ENCODE measurements around the gene OTP. TPM values are rescaled to one million over a fixed set of nuclear protein-coding genes. Genes with fewer than 3 reads are reported as not detected.

The OTP gene
- total and polyA plus RNA-seq, 2 experiments from 2014 or later: not detected

DNA sequence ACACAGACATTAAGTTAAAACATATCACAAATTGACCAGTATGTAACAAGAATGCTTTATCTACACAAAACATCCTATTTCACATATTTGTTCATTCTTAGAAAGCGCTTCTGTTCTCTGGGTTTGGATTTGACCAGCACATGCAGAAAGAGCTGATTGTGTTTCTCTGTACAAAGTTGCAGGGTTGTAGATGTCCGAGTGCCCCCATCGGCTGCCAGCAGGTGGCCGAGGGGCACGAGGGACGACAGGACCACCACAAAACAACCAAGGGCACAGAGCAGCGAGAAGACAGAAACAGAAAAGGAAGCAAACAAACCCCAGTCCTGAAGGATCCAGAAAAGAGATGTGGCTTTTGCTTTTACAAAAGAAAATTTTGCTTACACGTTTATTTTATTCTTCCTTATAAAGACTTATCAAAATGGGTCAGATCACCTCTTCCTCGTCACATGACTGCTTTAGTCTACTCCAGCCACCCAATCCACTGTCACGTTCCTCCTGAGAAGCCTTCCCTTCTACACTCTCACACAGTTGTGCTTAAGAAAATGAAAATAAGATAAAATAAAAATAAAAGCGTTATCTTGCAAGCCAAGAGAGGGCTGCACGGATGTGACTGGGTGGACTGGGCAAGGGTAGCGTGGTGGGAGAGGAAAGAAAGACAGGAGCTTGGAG lies 9.5 kb downstream of the OTP start:
- Histone ChIP-seq H3K79me2 (no peaks in the 10 kb centered on the region), H3K9me3 (ENCODE audit: low read depth) (no peaks in the 10 kb centered on the region), H3K27me3 (peaks cover 97% of the 10 kb centered on the region), H2AFZ (no peak overlapping the region), H3K9me2 (replicated peaks; ENCODE audit: insufficient read depth) (no peaks in the 10 kb centered on the region), H4K20me1 (ENCODE audit: insufficient read depth, poor library complexity, severe bottlenecking) (no peaks in the 10 kb centered on the region), H3K4me3 (no peak overlapping the region), H3K4me2 (peak overlapping the region; percentile 96), H3K36me3 (replicated peaks; ENCODE audit: insufficient read depth, low read depth) (no peaks in the 10 kb centered on the region), H3K27ac (no peak overlapping the region), H3K4me1 (ENCODE audit: insufficient read depth) (peaks cover 18% of the 10 kb centered on the region)
- 12% methylated on average over 13 of the region's 13 CpGs for WGBS (ENCODE audit: low lambda C conversion rate, missing lambda C conversion rate)
- peak; percentile 46 for TF ChIP-seq EZH2 (IDR thresholded peaks at IDR 0.05; ENCODE audit: borderline replicate concordance)
- TF ChIP-seq EZH2phosphoT487 (IDR thresholded peaks at IDR 0.05; ENCODE audit: low read depth, severe bottlenecking, unreplicated experiment): peak; percentile 75
- TF ChIP-seq, protein P1, sequence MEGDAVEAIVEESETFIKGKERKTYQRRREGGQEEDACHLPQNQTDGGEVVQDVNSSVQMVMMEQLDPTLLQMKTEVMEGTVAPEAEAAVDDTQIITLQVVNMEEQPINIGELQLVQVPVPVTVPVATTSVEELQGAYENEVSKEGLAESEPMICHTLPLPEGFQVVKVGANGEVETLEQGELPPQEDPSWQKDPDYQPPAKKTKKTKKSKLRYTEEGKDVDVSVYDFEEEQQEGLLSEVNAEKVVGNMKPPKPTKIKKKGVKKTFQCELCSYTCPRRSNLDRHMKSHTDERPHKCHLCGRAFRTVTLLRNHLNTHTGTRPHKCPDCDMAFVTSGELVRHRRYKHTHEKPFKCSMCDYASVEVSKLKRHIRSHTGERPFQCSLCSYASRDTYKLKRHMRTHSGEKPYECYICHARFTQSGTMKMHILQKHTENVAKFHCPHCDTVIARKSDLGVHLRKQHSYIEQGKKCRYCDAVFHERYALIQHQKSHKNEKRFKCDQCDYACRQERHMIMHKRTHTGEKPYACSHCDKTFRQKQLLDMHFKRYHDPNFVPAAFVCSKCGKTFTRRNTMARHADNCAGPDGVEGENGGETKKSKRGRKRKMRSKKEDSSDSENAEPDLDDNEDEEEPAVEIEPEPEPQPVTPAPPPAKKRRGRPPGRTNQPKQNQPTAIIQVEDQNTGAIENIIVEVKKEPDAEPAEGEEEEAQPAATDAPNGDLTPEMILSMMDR (IDR thresholded peaks at IDR 0.05; ENCODE audit: poor library complexity): no peak
- DNase-seq (ENCODE audit: low spot score): no peak

DNA sequence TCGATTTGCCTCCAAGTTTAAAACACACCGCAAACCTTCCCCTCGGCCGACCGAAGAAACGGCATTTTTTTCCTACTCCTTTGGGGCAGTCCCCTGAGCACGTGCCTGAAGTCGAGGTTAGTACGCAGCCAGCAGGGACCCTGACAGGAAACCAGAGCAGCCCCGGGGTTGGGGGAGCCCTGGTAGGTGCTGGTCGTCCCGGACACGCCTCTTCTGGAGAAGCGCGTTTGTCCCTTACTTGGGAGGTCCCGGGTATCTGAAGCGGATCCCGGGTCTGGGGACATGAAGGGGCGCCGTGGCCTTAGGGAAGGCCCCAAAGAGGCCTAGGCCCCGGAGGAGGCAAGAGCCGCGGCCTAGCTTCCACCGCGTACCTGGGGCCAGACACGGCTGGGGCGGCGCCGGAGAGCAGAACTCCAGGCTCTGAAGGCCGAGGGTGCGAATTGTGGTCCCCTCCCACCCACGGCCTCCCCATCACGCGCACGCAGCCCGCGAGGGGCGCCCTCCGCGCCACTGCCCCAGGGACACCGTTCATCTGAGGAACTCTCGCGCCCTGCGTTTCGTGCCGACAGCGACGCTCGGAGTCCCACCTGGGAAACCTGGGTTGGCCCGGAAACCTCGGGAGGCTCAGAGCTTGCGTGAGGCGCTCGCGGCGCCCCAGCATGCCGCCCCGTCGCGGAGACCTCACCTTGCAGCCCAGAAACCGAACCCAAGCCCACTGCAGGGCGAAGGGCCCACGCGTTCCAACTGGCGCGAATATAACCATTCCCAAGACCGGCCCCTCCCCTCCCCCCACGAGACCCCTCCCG lies 10.4 kb downstream of the OTP start:
- Histone ChIP-seq H3K79me2 (no peaks in the 10 kb centered on the region), H3K27ac (no peak overlapping the region), H3K27me3 (peaks cover 97% of the 10 kb centered on the region), H2AFZ (no peak overlapping the region), H3K9me2 (replicated peaks; ENCODE audit: insufficient read depth) (no peaks in the 10 kb centered on the region), H3K9me3 (ENCODE audit: low read depth) (no peaks in the 10 kb centered on the region), H3K4me2 (peak overlapping the region; percentile 25), H3K4me1 (ENCODE audit: insufficient read depth) (peaks cover 18% of the 10 kb centered on the region), H4K20me1 (ENCODE audit: insufficient read depth, poor library complexity, severe bottlenecking) (no peaks in the 10 kb centered on the region), H3K36me3 (replicated peaks; ENCODE audit: insufficient read depth, low read depth) (no peaks in the 10 kb centered on the region), H3K4me3 (no peak overlapping the region)
- DNase-seq (ENCODE audit: low spot score): no peak
- peak; percentile 93 for TF ChIP-seq EZH2 (IDR thresholded peaks at IDR 0.05; ENCODE audit: borderline replicate concordance)
- TF ChIP-seq, protein P1 (IDR thresholded peaks at IDR 0.05; ENCODE audit: poor library complexity): no peak
- peak; percentile 17 for TF ChIP-seq EZH2phosphoT487 (IDR thresholded peaks at IDR 0.05; ENCODE audit: low read depth, severe bottlenecking, unreplicated experiment)
- 8% methylated on average over 45 of the region's 69 CpGs for whole genome bisulfite sequencing (ENCODE audit: low lambda C conversion rate, missing lambda C conversion rate)

DNA sequence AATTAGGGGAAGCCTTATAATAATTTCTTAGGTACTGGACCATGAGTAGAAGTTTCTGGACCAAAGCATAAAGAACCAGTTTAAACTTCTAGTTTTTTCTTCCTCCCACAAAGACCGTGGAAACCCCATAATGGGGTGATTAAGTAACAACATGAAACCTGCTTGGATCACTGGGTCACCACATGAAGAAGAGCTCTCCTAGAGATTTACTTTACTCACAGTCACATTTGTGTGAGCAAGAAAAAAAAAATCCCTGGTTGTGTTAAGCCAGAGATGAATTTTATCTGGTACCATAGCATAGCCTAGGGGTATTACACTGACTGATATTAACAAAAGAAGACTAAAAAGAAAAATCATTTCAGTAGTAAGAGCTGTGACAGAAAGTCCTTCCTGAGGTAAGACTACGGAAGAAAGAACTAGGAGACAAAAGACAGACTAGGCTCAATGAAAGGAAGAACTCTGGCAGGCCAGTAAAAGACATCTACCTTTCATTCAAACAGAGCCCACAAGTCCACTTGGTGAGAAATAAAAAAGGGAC lies 15.2 kb downstream of the OTP start:
- Histone ChIP-seq H3K36me3 (replicated peaks; ENCODE audit: insufficient read depth, low read depth) (no peaks in the 10 kb centered on the region), H3K9me2 (replicated peaks; ENCODE audit: insufficient read depth) (no peaks in the 10 kb centered on the region), H3K4me3 (no peak overlapping the region), H3K79me2 (no peaks in the 10 kb centered on the region), H4K20me1 (ENCODE audit: insufficient read depth, poor library complexity, severe bottlenecking) (no peaks in the 10 kb centered on the region), H3K27me3 (peaks cover 76% of the 10 kb centered on the region), H3K27ac (no peak overlapping the region), H2AFZ (no peak overlapping the region), H3K4me1 (ENCODE audit: insufficient read depth) (no peaks in the 10 kb centered on the region), H3K4me2 (no peak overlapping the region), H3K9me3 (ENCODE audit: low read depth) (no peaks in the 10 kb centered on the region)
- no peak for DNase-seq (ENCODE audit: low spot score)
- 65% methylated on average over 2 of the region's 2 CpGs for WGBS (ENCODE audit: low lambda C conversion rate, missing lambda C conversion rate)
- TF ChIP-seq EZH2 (IDR thresholded peaks at IDR 0.05; ENCODE audit: borderline replicate concordance) (no peak), EZH2phosphoT487 (IDR thresholded peaks at IDR 0.05; ENCODE audit: low read depth, severe bottlenecking, unreplicated experiment) (no peak)
- TF ChIP-seq, protein P1 (IDR thresholded peaks at IDR 0.05; ENCODE audit: poor library complexity): no peak

Data from hepatocyte (in vitro differentiated cells).